Aorta (tissue), 5 donors: ENCODE data around the gene CD70. TPM values are rescaled to one million over a fixed set of nuclear protein-coding genes. Genes with fewer than 3 reads are reported as not detected.
"Not testable (repeated sequence)": the region's sequence is repeated elsewhere in the genome, so short reads cannot be mapped to it uniquely, and the experiment has no call there.

Experiments
- ATAC-seq: fragments of 200-7000 bp; cut with Tn5 transposase; one replicate; pipeline ENCODE4 v1.9.1; 2022; ENCODE audit warnings: moderate library complexity; ENCODE audit not compliant: low FRiP score
- DNase-seq, 2 donors: peaks; one replicate each; pipeline ENCODE4 v3.0.0-alpha.2; 2020
- H3K27ac ChIP-seq, 2 donors: one replicate each; pipeline ENCODE4 v1.5.1; 2013; ENCODE audit warnings: low read length in 2 of 2, mild to moderate bottlenecking in 2 of 2, moderate library complexity in 2 of 2, control low read depth in 1 of 2, inconsistent platforms in 1 of 2, low read depth in 1 of 2
- H3K27me3 ChIP-seq, 2 donors: one replicate each; pipeline ENCODE4 v1.6.1; 2013; ENCODE audit warnings: control low read depth in 1 of 2, low read length in 1 of 2, mild to moderate bottlenecking in 1 of 2, moderate library complexity in 1 of 2; ENCODE audit not compliant: insufficient read depth in 2 of 2, control insufficient read depth in 1 of 2
- H3K36me3 ChIP-seq, 2 donors: one replicate each; pipeline ENCODE4 v1.6.1; 2013; ENCODE audit warnings: control low read depth in 1 of 2, low read length in 1 of 2, mild to moderate bottlenecking in 1 of 2; ENCODE audit not compliant: insufficient read depth in 2 of 2, control insufficient read depth in 1 of 2
- H3K4me1 ChIP-seq, 2 donors: one replicate each; pipeline ENCODE4 v1.6.1; 2013; ENCODE audit warnings: low read length in 2 of 2, control low read depth in 1 of 2, mild to moderate bottlenecking in 1 of 2, moderate library complexity in 1 of 2; ENCODE audit not compliant: insufficient read depth in 2 of 2, control insufficient read depth in 1 of 2
- H3K4me3 ChIP-seq, 2 donors: one replicate each; pipeline ENCODE4 v1.5.1; 2013; ENCODE audit warnings: low read length in 2 of 2, control low read depth in 1 of 2, mild to moderate bottlenecking in 1 of 2
- H3K9me3 ChIP-seq: one replicate; pipeline ENCODE4 v1.6.1; 2013; ENCODE audit warnings: mild to moderate bottlenecking, low read length; ENCODE audit not compliant: control insufficient read depth
- WGBS, 2 donors: extraction: QIAGEN DNeasy Blood & Tissue Kit; methylation state at CpG; one replicate each; pipeline ENCODE4 v1.1.7; 2013; 5-methylcytosine and 5-hydroxymethylcytosine counted together
- intact Hi-C, 2 donors: fragments of 100-400 bp; cut with DNase I; formaldehyde crosslinking; loops; one replicate each; pipeline versions ENCODE4 v1.14.2 to v1.15.0; 2022
- polyA plus RNA-seq, 2 donors: library from polyadenylated mRNA; stranded (reverse); fragments of 200-250 nt; gene quantifications; one replicate each; pipeline ENCODE4 v1.2.3, GENCODE V29; 2013
- total RNA-seq, 2 donors: library from RNA; stranded (reverse); fragmentation: NEBNext Ultra II Directional; extraction: Animal tissue kit (Norgen Biotek cat#: 25700); gene quantifications; one replicate each; pipeline ENCODE4 v1.2.1, GENCODE V29; 2021
- donor health status: healthy with polysubstance abuse.
- donor health status: Bipolar disorder and iron deficiency.
- donor health status: DM: no; HTN: no; CAD: no.
- donor health status: DM: no; HTN: no; CAD: no.
- donor health status: DM: yes; HTN: yes; CAD: no.

Gene CD70
- total and polyA plus RNA-seq, 4 donors = 0.42 TPM; not detected in 3

DNA sequence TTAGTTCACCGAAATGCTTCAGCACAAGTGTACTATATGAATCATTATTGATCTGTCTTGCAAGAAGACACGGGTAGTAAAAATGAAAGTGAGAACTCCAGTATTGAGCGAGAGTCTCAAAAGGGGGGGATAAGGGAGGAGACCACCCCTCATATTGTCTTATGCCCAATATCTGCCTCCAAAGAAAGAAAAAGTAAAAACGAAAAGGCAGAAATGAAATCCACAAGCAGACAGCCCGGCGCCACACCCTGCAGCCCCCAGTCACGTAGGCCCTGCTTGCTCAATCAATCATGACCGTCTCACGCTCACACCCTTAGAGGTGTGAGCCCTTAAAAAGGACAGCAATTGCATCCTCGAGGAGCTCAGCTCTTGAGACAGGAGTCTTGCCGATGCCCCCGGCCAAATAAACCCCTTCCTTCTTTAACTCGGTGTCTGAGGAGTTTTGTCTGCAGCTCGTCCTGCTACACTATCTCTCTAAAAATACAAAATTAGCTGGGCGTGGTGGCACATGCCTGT lies 10.6 kb upstream of the CD70 start:
- peak in 1 of 2 donors; percentile 15 for DNase-seq
- 71 to 73% methylated on average over 15 of the region's 15 CpGs for WGBS, 2 donors

GRCh38 chr19:6600951-6601536 lies 10.1 kb upstream of the CD70 start:
- 78 to 83% methylated on average over 10 of the region's 10 CpGs for WGBS, 2 donors
- intact Hi-C loops, H3K27me3 ChIP-seq: not testable (repeated sequence)

More for the DNA sequence above, 10.6 kb upstream of the CD70 start:
- ATAC-seq, H3K36me3 ChIP-seq, intact Hi-C loops, H3K27ac ChIP-seq, H3K27me3 ChIP-seq, H3K9me3 ChIP-seq, H3K4me3 ChIP-seq, H3K4me1 ChIP-seq: not testable (repeated sequence)

GRCh38 chr19:6599866-6600454 lies 9.0 kb upstream of the CD70 start:
- H3K27me3 ChIP-seq = no peaks in the 10 kb centered on the region
- intact Hi-C loops = no loop called here
- no peaks in the 10 kb centered on the region for H3K9me3 ChIP-seq
- H3K36me3 ChIP-seq = no peaks in the 10 kb centered on the region
- no peaks in the 10 kb centered on the region for H3K4me1 ChIP-seq
- no peak overlapping the region for H3K27ac ChIP-seq
- ATAC-seq (no peak), DNase-seq (no peak)
- 72 to 73% methylated on average over 8 of the region's 8 CpGs for WGBS, 2 donors
- H3K4me3 ChIP-seq = no peak overlapping the region

More at GRCh38 chr19:6600951-6601536, 10.1 kb upstream of the CD70 start:
- not testable (repeated sequence) for H3K27ac ChIP-seq, DNase-seq, H3K9me3 ChIP-seq, ATAC-seq, H3K4me1 ChIP-seq, H3K4me3 ChIP-seq, H3K36me3 ChIP-seq

- H3K4me1 ChIP-seq, H3K27me3 ChIP-seq, ATAC-seq, H3K36me3 ChIP-seq, H3K4me3 ChIP-seq, H3K9me3 ChIP-seq, intact Hi-C loops, H3K27ac ChIP-seq: not testable (repeated sequence)
- DNase-seq = peak in 1 of 2 donors; percentile 3
- 43 to 44% methylated on average over 6 of the region's 6 CpGs for WGBS, 2 donors
Observed at GRCh38 chr19:6598254-6598892, 7.4 kb upstream of the CD70 start.

- WGBS, 2 donors = 89 to 92% methylated on average over 34 of the region's 34 CpGs
- intact Hi-C loops, ATAC-seq, H3K27ac ChIP-seq, DNase-seq, H3K9me3 ChIP-seq, H3K4me3 ChIP-seq, H3K36me3 ChIP-seq, H3K27me3 ChIP-seq, H3K4me1 ChIP-seq: not testable (repeated sequence)
Observed at GRCh38 chr19:6597471-6598253, 6.7 kb upstream of the CD70 start.

- no peak for ATAC-seq
- Histone ChIP-seq H3K36me3 (no peaks in the 10 kb centered on the region), H3K27me3 (no peaks in the 10 kb centered on the region), H3K4me1 (no peaks in the 10 kb centered on the region), H3K9me3 (no peaks in the 10 kb centered on the region), H3K27ac (no peak overlapping the region), H3K4me3 (no peak overlapping the region)
- 86 to 90% methylated on average over 7 of the region's 7 CpGs for WGBS, 2 donors
- intact Hi-C loops = no loop called here
- DNase-seq = no peak
Observed at GRCh38 chr19:6596621-6597020, 5.7 kb upstream of the CD70 start.

GRCh38 chr19:6593651-6594416 lies 2.9 kb upstream of the CD70 start:
- Histone ChIP-seq H3K27me3 (no peaks in the 10 kb centered on the region), H3K4me3 (no peak overlapping the region), H3K36me3 (no peaks in the 10 kb centered on the region), H3K9me3 (no peaks in the 10 kb centered on the region), H3K27ac (no peak overlapping the region), H3K4me1 (no peaks in the 10 kb centered on the region)
- intact Hi-C loops = no loop called here
- DNase-seq (no peak), ATAC-seq (no peak)
- 63 to 64% methylated on average over 11 of the region's 11 CpGs for WGBS, 2 donors

DNA sequence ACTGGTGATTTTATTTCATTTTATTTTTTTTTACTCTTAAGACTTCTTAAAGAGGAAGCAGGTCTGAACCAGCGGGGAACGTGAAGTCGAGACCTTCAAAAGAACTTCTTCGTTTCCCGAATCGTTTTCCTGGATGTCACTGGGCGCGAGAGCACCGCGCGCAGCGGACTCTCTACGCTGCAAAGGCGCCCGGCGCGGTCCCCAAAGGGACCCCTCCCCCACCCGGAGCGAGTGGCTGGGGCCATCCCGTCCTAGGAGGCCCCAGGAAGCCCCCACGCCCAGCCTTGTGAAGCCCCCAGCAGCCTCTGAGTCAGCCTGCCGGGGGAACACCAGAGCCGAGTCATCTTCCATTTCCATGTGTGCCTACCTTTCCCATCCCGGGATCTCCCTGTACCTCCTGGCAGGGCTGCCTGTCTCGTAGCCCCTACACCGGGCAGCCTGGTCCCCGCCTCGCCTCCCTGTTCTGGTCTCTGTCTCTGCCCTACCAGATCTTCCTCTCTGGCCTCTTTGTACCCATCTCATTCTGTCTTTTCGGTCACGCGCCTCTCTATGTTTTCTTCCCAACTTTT lies 608 bp downstream of the CD70 start:
- no peaks in the 10 kb centered on the region for H3K9me3 ChIP-seq
- H3K27ac ChIP-seq = no peak overlapping the region
- WGBS, 2 donors = 0 to 1% methylated on average over 31 of the region's 31 CpGs
- H3K4me1 ChIP-seq = no peaks in the 10 kb centered on the region
- ATAC-seq (no peak), DNase-seq (no peak)
- intact Hi-C loops = no loop called here
- H3K36me3 ChIP-seq = no peaks in the 10 kb centered on the region
- H3K27me3 ChIP-seq = no peaks in the 10 kb centered on the region
- H3K4me3 ChIP-seq = no peak overlapping the region
